Astrocyte of the hippocampus (primary cell): ENCODE results near the gene FLOT2.
A peak's percentile ranks its signal among the peaks of the same experiment; 100 is the strongest.
"Not testable (repeated sequence)": the region's sequence is repeated elsewhere in the genome, so short reads cannot be mapped to it uniquely, and the experiment has no call there.

Experiments used
- DNase-seq: peaks from one replicate; pipeline ENCODE4 v3.0.0; 2011; ENCODE audit warnings: low read depth, low spot score

Gene FLOT2

DNA sequence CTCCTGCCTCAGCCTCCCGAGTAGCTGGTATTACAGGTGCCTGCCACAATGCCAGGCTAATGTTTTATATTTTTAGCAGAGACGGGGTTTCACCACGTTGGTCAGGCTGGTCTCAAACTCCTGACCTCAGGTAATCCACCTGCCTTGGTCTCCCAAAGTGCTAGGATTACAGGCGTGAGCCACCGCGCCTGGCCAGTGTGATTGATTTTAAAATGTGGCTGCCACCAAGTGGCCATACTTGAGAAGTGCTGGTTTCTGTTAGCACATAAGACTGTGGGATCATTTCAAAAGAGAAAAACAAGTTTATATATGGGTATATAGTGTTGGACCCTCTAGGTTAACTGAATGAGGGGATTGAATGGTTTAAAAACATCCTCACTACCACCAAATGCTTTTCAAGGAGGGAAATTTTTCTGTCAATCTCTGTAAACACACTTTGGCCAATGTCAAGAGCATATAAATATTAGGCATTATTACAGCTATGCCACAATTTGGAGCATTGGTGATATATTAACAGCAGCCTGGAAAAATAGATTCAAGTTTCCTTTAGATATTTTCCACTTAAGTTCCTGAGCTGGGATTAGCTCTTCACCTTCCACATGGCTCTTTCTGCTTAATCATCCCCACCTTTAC is 18.9 kb upstream of the FLOT2 start:
- peak; percentile 56 for DNase-seq

GRCh38 chr17:28912938-28913333 is 15.4 kb upstream of the FLOT2 start:
- DNase-seq: no peak

DNA sequence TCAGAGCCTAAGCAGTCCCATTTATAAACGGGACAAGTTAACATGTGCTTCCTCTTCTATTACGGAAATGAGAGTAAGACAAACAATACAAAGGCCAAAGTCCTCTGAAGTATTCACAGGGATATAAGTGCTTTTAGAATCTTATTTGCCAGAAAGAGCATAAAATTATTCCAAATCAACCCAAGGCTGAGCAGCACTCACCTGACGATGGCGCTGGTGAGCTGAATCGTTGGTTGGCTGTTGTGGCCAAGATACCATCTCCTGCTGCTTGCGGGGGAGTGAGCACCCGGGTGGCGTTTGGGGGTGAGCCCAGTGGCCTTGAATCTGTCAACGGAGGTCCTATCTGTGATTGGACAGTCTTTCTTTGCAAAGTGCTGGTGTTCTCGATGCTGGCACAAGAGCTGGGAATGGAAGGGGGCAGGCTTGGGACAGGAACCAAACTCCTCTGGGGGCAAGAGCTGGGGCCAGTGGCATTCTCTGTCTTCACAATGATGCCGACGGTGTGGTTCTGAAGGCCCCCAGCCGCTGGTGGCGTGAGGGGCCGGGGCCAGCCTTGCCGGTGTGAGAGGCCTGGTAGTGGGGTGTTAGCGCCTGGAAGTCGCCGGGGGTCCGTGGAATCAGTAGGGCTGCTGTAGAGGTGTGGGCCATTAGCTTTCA is 14.9 kb upstream of the FLOT2 start:
- no peak for DNase-seq

GRCh38 chr17:28911411-28912045 is 14.0 kb upstream of the FLOT2 start:
- DNase-seq: no peak

GRCh38 chr17:28910534-28910933 is 13.0 kb upstream of the FLOT2 start:
- no peak for DNase-seq

DNA sequence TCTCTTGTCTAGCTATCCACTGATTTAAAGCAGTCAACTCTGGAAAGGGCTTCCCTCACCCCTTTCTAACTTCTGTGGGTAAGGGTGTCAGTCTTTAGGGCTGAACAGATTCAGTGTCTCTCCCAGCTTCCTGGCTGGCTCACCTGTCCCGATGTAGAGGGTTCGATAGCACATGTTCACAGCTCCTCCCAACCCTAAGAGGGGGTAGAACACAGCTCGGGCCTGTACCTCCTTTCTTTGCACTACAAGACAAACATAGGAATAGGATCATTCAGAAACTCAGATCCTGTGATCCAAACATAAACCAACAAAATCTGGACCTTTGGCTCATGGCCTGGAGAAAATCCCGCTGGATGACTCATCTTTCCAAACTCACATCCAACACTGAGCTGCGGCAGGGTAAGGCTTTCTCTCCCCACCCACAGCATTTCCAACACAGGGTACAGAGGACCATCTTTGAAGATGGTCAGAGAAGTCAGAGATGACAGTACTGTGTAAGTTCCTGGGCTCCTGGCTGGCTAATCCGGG is 11.2 kb upstream of the FLOT2 start:
- DNase-seq: peak; percentile 84

DNA sequence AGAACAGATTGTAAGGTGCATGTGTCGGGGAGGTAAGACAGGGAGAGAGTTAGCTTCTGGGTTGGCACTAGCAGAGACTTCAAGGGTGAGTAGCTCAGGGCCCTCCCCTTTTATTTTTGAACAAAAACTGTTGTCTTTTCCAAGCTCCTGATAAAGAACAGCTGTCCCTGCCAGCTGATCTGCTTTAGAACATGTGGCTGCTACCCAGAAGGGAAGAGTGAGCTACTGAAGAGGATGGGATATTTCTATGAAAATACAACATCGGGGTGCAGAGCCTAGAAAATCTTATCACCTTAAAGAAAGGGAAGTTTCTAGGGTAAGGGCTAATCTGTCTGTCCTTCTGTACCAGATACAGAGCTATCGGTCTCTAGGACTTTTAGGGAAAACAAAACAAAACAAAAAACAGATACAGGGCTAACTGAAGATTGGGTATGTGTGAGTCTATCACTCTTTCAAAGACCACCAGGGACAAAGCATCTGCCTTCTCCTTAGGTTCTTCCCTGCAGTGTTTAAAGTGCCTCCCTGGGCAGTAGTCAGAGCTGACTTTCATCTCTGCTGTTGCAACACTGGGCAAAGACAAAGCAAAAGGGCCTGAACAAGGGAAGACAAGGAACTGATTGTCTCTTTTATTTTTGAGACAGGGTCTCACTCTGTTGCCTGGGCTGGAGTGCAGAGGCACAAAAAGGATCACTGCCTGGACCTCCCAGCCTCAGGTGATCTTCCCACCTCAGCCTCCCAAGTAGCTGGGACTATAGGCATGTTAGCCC is 10.4 kb upstream of the FLOT2 start:
- no peak for DNase-seq

DNA sequence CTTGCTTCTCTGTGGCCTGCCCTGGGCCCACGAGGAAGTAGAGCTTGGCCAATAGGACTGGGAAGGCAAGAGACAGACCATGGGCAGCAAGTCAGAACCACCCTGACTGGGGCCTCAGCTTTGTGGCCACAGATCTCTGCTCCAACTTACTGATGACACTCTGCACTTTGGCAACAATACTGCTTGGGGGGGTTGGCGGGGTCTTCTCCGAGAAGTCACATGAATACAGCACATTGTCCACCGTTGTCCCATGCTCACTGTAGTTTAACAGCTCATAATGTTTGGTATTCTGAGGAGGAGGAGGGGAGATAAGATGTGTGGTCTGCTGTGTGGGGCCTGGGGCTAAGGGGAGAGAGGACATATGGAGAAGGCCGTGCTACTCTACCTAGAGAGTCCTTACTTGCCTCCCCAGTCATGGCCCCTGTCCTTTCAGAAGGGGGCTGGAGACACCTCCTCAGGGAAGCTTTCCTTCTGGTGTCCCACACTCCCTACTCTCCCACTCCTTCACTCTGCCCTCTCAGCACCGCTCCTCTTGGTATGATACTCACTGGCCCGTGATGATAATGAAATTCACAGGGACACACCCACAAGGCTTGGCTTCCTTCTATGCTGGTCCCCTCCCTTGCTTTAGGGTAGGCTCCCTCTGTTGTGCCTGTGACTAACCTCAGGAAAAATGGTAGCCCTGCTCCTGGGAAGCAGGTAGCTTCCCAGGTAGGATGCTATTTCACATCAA is 9.3 kb upstream of the FLOT2 start:
- no peak for DNase-seq

DNA sequence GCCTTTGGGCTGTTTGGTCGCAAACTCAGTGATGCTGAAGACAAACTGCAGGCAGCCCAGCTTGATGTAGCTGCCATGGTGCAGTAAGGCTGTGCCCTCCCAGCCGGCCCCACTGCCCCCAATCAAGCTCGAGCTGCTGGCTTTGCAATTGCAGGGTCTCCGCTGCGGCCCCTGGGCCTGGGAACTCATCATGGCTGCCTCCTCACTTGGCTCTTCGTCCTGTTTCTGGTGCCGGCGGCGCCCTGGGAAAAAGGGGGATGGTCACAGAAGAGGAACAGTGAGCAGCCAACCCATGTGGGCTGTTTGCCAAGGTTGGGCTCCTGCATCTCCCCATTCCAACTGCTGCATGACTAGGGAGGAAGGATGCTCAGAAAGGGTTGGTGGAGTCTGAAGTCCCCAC is 8.7 kb upstream of the FLOT2 start:
- no peak for DNase-seq

DNA sequence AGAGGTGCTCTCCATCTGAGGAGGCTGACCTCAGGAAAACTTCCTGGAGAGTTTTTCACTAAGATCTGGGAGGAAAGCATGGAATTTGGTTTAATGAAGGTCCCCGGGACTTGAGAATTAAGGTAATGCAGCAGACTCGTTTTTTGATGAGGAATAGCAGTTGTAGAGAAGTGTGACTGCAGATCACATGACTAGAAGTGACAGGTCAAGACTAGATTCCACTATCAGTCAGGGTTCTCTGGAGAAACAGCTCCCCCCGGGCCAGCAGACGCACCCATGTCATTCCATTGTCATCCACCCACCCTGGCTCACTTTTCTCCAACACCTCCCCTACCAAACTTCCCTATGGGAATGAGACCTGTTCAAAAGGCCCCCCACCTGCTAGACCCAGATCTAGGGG is 7.3 kb upstream of the FLOT2 start:
- DNase-seq: no peak

DNA sequence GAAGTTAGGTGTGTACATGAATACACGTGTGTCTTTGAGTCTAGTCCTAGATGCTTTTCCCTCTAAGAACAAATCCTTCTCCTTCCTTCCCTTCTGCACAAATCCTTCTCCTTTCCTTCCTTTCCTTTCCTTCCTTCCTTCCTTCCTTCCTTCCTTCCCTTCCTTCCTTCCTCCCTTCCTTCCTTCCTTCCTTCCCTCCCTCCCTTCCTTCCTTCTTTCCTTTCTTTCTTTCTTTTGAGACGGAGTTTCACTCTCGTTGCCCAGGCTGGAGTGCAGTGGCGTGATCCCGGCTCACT is 6.0 kb upstream of the FLOT2 start:
- DNase-seq: not testable (repeated sequence)

DNA sequence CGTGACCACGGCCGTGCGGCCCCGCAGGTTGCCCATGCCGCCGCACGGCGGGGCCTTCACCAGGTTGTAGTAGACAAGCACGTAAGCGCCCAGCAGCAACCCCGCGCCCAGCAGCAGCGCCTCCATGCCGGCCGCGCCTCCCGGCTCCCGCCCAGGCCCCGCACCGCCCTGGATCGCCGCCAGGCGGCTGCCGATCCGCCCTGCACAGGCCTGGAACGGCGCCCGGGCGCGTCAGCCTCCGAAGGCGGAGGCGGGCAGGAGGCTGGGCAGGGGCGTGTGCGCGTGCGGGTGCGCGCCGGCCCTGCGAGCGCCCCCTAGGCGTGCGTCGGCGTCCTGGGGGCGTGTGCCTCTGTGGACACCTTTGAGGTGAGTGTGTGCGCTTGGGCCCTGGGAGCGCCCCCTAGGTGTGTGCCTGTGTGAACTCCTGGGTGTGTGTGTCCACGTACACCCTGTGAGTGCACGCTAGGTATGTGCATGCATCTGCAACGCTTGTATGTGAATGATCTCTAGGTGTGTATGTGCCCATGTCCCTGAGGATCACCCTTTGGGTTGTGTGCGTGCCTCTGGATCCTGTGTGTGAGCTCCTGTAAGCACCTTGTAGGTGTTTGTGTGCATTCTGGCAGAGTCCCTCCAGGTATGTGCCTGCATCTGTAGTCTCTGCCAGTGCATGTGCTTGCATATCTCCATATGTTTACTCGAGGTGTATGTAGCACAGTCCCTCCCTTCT is 5.4 kb upstream of the FLOT2 start, which contains the start of gene DHRS13:
Gene DHRS13, minus strand, starts transcription at position 261 of the 727 bp plus-strand sequence. Its CDS starts 135 bp downstream, at position 126.
- peak; percentile 96 for DNase-seq

- DNase-seq: no peak
Observed at GRCh38 chr17:28901866-28902818, 4.6 kb upstream of the FLOT2 start.

GRCh38 chr17:28900986-28901726 is 3.6 kb upstream of the FLOT2 start:
- no peak for DNase-seq

DNA sequence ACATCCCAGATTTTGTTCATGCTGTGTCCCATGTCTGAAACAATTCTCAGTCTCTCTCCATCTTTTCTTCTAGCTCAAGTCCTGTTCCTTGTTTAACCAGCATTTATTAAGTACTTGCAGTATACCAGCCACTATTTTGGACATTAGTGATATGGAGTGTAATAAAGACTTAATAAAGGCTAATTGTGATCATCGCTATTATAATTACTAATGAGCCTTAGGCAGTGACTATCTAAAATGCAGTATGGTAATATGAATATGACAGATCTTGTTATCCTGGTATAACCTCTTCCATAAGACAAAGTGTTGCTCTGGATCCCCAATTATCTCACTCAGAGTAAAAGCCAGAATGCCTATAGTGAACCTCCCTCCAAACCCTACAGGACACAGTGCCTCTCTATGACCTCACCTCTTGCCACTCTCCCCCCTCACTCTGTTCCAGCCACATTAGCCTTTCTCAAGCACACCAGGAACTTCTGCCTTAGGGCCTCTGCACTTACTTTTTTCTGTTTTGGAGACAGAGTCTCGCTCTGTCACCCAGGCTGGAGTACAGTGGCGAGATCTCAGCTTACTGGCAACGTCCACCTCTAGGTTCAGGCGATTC is 1.8 kb upstream of the FLOT2 start:
- no peak for DNase-seq

DNA sequence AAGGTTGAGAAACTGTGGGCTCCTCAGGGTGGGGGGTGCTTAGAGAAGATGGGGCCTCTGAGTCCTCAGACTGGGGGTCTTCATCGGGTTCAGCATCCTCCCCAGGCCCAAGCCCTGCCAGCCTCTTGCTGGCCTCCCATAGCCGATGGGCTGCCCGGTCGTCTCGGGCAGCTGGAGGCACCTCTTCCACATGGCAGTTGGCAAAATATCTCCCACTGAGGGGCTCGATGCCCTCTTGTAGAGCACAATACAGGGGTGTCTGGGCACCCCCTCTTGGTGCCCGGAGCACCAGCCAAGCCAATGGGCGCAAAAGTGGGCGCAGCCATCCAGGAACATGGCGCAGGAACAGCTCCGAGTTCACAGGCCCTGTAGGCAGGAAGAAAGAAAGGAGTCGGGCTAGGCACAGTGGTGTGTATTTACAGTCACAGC is 1.0 kb upstream of the FLOT2 start:
- DNase-seq: no peak

- DNase-seq: no peak
Observed at GRCh38 chr17:28897769-28898526, 415 bp upstream of the FLOT2 start.

- DNase-seq: no peak
Observed at GRCh38 chr17:28896491-28896883, 1.0 kb downstream of the FLOT2 start.
